Esophagus squamous epithelium (tissue), 5 donors: ENCODE measurements around the gene STIMATE. TPM values are rescaled to one million over a fixed set of nuclear protein-coding genes. Genes with fewer than 3 reads are reported as not detected.

Experiments used
- DNase-seq: peaks from one replicate; lab custom pipeline; 2025; lab: John Stamatoyannopoulos, UW
- H3K27ac ChIP-seq, 4 donors: fragments of 200-600 bp; sonication (generic); one replicate each; pipeline ENCODE4 v1.5.1; 2016 to 2019; ENCODE audit warnings: mild to moderate bottlenecking in 1 of 4
- H3K27me3 ChIP-seq, 4 donors: fragments of 200-600 bp; sonication (generic); 1 replicate in 3 of 4; 2 replicates in 1 of 4; pipeline versions ENCODE4 v1.5.1 to v1.6.0; 2017 to 2021; ENCODE audit warnings: antibody characterized with exemption in 1 of 4
- H3K36me3 ChIP-seq, 3 donors: fragments of 200-600 bp; sonication (generic); one replicate each; pipeline ENCODE4 v1.5.1; 2016 to 2019
- H3K4me1 ChIP-seq, 3 donors: fragments of 200-600 bp; sonication (generic); one replicate each; pipeline ENCODE4 v1.5.1; 2017 to 2019
- H3K4me3 ChIP-seq, 4 donors: fragments of 200-600 bp; sonication (generic); 1 replicate in 3 of 4; 2 replicates in 1 of 4; pipeline ENCODE4 v1.5.1; 2016 to 2019; ENCODE audit warnings: mild to moderate bottlenecking in 2 of 4, moderate library complexity in 1 of 4
- H3K9me3 ChIP-seq, 3 donors: fragments of 200-600 bp; sonication (generic); one replicate each; pipeline ENCODE4 v1.5.1; 2016 to 2019
- POLR2A ChIP-seq, 4 donors: fragments of 450-650 bp; IDR thresholded peaks; one replicate each; pipeline ENCODE4 v1.6.1; 2017; ENCODE audit warnings: antibody characterized with exemption in 4 of 4, mild to moderate bottlenecking in 4 of 4, moderate library complexity in 3 of 4
- WGBS, 2 donors: methylation state at CpG; one replicate each; pipeline ENCODE4 v1.1.5; 2018; 5-methylcytosine and 5-hydroxymethylcytosine counted together
- intact Hi-C: fragments of 100-400 bp; cut with DNase I; formaldehyde crosslinking; loops from one replicate; pipeline ENCODE4 v1.15.0; 2022
- total RNA-seq, 4 donors: library from RNA; depleted of rRNA; stranded (reverse); fragments of >200 nt; gene quantifications; one replicate each; pipeline ENCODE4 v1.1.0, GENCODE V29; 2016
- TF ChIP-seq, protein P1 (sequence below), 6 experiments: fragments of 450-650 bp in 4 of 6; fragments of 200-600 bp in 2 of 6; sonication (generic) in 2 of 6; IDR thresholded peaks; one replicate each; pipeline ENCODE4 v1.5.1; 2016 to 2019; ENCODE audit warnings: antibody characterized with exemption in 6 of 6, mild to moderate bottlenecking in 4 of 6, moderate library complexity in 4 of 6
- donor health status: DM: yes; HTN: yes; CAD: no.

The STIMATE gene
- total RNA-seq, 4 donors from 2014 or later = 7.0 to 14.7 (median 12.4) TPM

DNA sequence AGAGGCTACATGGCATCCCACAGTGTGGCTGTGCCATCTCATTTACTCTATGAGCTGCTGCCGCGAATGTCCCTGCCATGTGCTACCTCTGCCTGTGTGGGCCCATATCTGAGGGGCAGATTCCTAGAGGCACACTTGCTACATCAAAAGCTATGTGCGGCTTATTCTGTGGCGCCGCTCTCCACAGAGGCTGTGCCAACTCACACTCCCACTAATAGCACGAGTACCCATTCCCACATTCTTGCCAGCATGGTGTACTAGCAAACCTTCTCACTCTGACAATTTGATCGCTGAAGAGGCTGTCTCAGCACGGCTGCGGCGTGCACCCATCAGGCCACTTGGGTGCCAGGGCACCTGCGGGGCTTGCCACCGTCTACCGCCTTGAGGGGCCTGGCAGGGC is 31.4 kb downstream of the STIMATE start:
- intact Hi-C loops = no loop called here
- H3K4me3 ChIP-seq = no peak overlapping the region
- H3K27ac ChIP-seq = no peak overlapping the region
- 88 to 93% methylated on average over 7 to 13 of the region's 13 CpGs for WGBS, 2 donors
- H3K9me3 ChIP-seq = no peaks in the 10 kb centered on the region
- no peaks in the 10 kb centered on the region for H3K27me3 ChIP-seq
- DNase-seq = no peak
- no peaks in the 10 kb centered on the region for H3K36me3 ChIP-seq
- no peaks in the 10 kb centered on the region for H3K4me1 ChIP-seq
- no peak for TF ChIP-seq POLR2A (IDR thresholded peaks at IDR 0.05)
- TF ChIP-seq, protein P1, sequence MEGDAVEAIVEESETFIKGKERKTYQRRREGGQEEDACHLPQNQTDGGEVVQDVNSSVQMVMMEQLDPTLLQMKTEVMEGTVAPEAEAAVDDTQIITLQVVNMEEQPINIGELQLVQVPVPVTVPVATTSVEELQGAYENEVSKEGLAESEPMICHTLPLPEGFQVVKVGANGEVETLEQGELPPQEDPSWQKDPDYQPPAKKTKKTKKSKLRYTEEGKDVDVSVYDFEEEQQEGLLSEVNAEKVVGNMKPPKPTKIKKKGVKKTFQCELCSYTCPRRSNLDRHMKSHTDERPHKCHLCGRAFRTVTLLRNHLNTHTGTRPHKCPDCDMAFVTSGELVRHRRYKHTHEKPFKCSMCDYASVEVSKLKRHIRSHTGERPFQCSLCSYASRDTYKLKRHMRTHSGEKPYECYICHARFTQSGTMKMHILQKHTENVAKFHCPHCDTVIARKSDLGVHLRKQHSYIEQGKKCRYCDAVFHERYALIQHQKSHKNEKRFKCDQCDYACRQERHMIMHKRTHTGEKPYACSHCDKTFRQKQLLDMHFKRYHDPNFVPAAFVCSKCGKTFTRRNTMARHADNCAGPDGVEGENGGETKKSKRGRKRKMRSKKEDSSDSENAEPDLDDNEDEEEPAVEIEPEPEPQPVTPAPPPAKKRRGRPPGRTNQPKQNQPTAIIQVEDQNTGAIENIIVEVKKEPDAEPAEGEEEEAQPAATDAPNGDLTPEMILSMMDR (IDR thresholded peaks at IDR 0.05) = no peak

DNA sequence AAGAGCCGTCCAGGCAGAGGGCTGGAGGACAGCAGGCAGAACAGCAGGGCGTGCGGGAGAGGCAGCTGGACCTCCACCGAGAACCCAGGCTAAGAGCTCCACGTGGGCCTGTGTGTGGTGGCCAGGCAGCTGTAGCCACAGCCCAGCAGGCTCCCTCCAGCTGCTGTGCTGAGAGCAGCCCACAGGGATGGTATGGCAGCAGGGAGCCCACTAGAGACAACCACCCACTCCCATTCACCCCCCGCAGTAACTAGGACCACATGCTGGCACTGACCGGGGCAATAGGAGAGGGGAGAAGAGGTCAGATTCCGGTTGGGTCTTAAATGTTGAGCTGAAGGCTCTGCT is 37.0 kb downstream of the STIMATE start:
- Histone ChIP-seq H3K9me3 (no peaks in the 10 kb centered on the region), H3K36me3 (no peaks in the 10 kb centered on the region), H3K4me3 (no peak overlapping the region), H3K4me1 (no peaks in the 10 kb centered on the region), H3K27me3 (no peaks in the 10 kb centered on the region), H3K27ac (no peak overlapping the region)
- intact Hi-C loops = no loop called here
- no peak for DNase-seq
- TF ChIP-seq, protein P1 (IDR thresholded peaks at IDR 0.05) = no peak
- TF ChIP-seq POLR2A (IDR thresholded peaks at IDR 0.05) = no peak
- 74 to 89% methylated on average over 8 of the region's 8 CpGs for WGBS, 2 donors

DNA sequence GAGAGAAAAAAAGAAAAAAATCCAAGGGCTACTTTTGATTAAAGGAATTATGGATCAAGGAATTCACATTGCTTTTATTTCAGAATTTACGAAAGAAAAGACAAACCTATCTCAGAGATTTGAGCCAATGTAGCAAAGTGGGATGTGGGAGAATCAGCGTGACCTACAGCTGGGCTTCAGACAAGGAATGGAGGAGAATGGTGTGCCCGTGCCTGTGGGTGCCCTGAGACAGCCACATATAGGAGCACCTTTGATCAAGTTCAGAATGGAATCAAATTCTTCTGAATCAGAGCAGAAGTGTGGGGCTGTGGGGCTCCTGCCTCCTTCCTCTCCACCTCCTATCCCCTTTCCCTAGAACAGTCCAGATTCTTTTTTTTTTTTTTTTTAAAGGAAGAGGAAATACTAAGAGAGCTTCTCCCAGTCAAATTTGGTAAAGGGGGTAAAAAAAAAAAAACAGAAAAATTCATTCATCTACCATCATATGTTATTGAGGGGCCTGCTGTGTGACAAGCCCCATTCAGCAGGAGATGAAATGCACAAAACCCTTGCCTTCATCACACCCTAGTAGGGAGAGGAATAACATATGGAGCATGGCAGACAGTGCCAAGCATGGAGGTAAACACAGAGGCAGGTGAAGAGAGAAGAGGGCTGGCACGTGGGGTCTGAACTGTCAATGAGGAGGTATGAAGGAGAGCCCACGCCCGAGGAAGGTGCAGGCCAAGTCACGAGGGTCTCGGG is 37.5 kb downstream of the STIMATE start:
- H3K27me3 ChIP-seq = no peaks in the 10 kb centered on the region
- H3K27ac ChIP-seq = no peak overlapping the region
- no peak for DNase-seq
- H3K4me3 ChIP-seq = no peak overlapping the region
- TF ChIP-seq POLR2A (IDR thresholded peaks at IDR 0.05) = no peak
- TF ChIP-seq, protein P1 (IDR thresholded peaks at IDR 0.05) = no peak
- H3K4me1 ChIP-seq = no peaks in the 10 kb centered on the region
- H3K9me3 ChIP-seq = no peaks in the 10 kb centered on the region
- intact Hi-C loops = no loop called here
- 80 to 82% methylated on average over 8 of the region's 8 CpGs for WGBS, 2 donors
- H3K36me3 ChIP-seq = peaks cover 0 to 2% (median 0%) of the 10 kb centered on the region in 3 donors

DNA sequence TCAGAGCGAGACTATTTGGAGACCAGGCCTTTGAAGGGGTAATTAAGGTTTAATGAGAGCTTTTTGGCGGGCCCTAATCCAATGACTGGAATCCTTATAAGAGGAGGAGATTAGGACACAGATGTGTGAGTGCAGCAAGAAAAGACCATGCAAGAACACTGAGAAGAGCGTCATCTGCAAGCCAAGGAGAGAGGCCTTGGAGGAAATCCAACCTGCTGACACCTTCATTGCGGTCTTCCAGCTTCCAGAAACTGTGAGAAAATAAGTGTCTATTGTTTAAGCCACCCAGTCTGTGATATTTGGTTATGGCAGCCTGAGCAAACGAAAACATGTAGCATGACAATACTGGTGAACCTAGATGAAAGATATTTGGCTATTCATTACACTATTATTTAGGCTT is 39.5 kb downstream of the STIMATE start:
- peaks cover 0 to 22% (median 0%) of the 10 kb centered on the region in 3 donors for H3K36me3 ChIP-seq
- no peaks in the 10 kb centered on the region for H3K9me3 ChIP-seq
- no peak overlapping the region for H3K27ac ChIP-seq
- no peaks in the 10 kb centered on the region for H3K27me3 ChIP-seq
- H3K4me1 ChIP-seq = no peaks in the 10 kb centered on the region
- DNase-seq = no peak
- intact Hi-C loops = no loop called here
- TF ChIP-seq, protein P1 (IDR thresholded peaks at IDR 0.05) = no peak
- TF ChIP-seq POLR2A (IDR thresholded peaks at IDR 0.05) = no peak
- 86 to 88% methylated on average over 5 of the region's 5 CpGs for WGBS, 2 donors
- H3K4me3 ChIP-seq = no peak overlapping the region

DNA sequence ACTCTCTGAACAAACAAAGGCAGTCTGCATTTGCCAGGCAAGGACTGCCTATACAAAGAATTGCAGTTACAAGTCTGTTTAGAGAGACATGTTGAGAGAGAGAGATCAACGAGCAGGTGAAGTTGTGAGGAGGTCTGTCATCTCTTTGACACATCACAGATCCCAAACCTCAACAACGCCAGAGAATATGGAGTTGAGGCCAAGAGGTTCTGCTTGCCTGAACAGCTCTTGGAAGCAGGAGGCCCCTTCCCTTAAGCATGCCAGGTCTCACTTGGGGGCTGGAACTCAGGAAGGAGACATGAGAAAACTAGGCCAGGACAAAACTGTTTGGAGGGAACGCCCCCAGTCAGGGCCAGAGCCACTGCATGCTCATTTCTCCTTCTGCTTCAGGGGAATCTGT is 40.2 kb downstream of the STIMATE start:
- TF ChIP-seq, protein P1 (IDR thresholded peaks at IDR 0.05) = no peak
- TF ChIP-seq POLR2A (IDR thresholded peaks at IDR 0.05) = no peak
- Histone ChIP-seq H3K4me1 (no peaks in the 10 kb centered on the region), H3K9me3 (no peaks in the 10 kb centered on the region), H3K27ac (no peak overlapping the region), H3K36me3 (peaks cover 0 to 29% (median 0%) of the 10 kb centered on the region in 3 donors), H3K4me3 (no peak overlapping the region), H3K27me3 (no peaks in the 10 kb centered on the region)
- intact Hi-C loops = no loop called here
- WGBS, 2 donors = 80 to 81% methylated on average over 3 of the region's 3 CpGs
- DNase-seq = no peak
